GM12878 (cell line): ENCODE results near the gene DEF6. TPM values are rescaled to one million over a fixed set of nuclear protein-coding genes. Genes with fewer than 3 reads are reported as not detected.

Source experiments
- ATAC-seq: fragments of 200-7000 bp; cut with Tn5 transposase; 3 replicates; pipeline ENCODE4 v1.9.1; 2020; ENCODE audit warnings: mild to moderate bottlenecking, moderate library complexity
- BruUV-seq: library from RNA; stranded (reverse); fragments of 400-500 nt; replicated peaks from 2 replicates; lab custom pipeline; 2021; lab: Mats Ljungman, UMichigan
- CTCF ChIA-PET: fragments of 300-600 bp; sonication (Branson Sonifier 250); formaldehyde crosslinking; extraction: SDS; loops from one replicate; lab custom pipeline; 2021; ENCODE audit warnings: inconsistent platforms; lab: Yijun Ruan, JAX
- POLR2A ChIA-PET: fragments of 350-600 bp; formaldehyde crosslinking; extraction: SDS; loops from one replicate; lab custom pipeline; 2021; ENCODE audit warnings: inconsistent platforms; lab: Charles Lee
- RAD21 ChIA-PET: fragments of 300-600 bp; sonication (Branson Sonifier 250); formaldehyde crosslinking; loops from one replicate; lab custom pipeline; 2023; ENCODE audit warnings: antibody characterized with exemption; ENCODE audit not compliant: unreplicated experiment; lab: Charles Lee
- SMC1A ChIA-PET: fragments of 300-600 bp; sonication (Branson Sonifier 250); formaldehyde crosslinking; loops from one replicate; lab custom pipeline; 2023; ENCODE audit not compliant: unreplicated experiment, uncharacterized antibody; lab: Charles Lee
- DNase-seq: peaks from one replicate; pipeline ENCODE4 v3.0.0-alpha.2; 2011; ENCODE audit warnings: low read depth, low spot score
- FAIRE-seq: peaks from 3 replicates; lab custom pipeline; 2011; peaks lifted over from hg19 to GRCh38; lab: Jason Lieb, UNC
- H2AFZ ChIP-seq: 2 replicates; pipeline ENCODE4 v1.6.0; 2011; ENCODE audit warnings: low read depth, low read length, control low read depth; ENCODE audit not compliant: control insufficient read depth
- H3K27ac ChIP-seq: 2 replicates; pipeline ENCODE4 v1.5.1; 2011; ENCODE audit warnings: control low read depth; ENCODE audit not compliant: control insufficient read depth, insufficient read depth
- H3K27me3 ChIP-seq, 2 experiments: replicated peaks in 1 of 2; 2 replicates each; pipeline versions ENCODE4 v1.6.0 to v1.6.1; 2011; ENCODE audit warnings: low read length in 1 of 2; ENCODE audit not compliant: control insufficient read depth in 2 of 2, insufficient read depth in 2 of 2
- H3K36me3 ChIP-seq, 2 experiments: 2 replicates each; pipeline ENCODE4 v1.5.1; 2011; ENCODE audit warnings: low read length in 1 of 2; ENCODE audit not compliant: control insufficient read depth in 2 of 2, insufficient read depth in 2 of 2
- H3K4me1 ChIP-seq: 2 replicates; pipeline ENCODE4 v1.6.1; 2011; ENCODE audit warnings: mild to moderate bottlenecking, low read length, moderate library complexity, mixed read lengths; ENCODE audit not compliant: control insufficient read depth, insufficient read depth
- H3K4me2 ChIP-seq: 2 replicates; pipeline ENCODE4 v1.6.0; 2011; ENCODE audit warnings: control low read depth; ENCODE audit not compliant: control insufficient read depth, insufficient read depth
- H3K4me3 ChIP-seq: fragments of 200-600 bp; sonication (generic); 2 replicates; pipeline ENCODE4 v1.5.1; 2016
- H3K79me2 ChIP-seq: 2 replicates; pipeline ENCODE4 v1.6.0; 2011; ENCODE audit warnings: low read length; ENCODE audit not compliant: control insufficient read depth, insufficient read depth
- H3K9ac ChIP-seq: 2 replicates; pipeline ENCODE4 v1.8.0; 2011; ENCODE audit warnings: low read length, control low read depth, mixed read lengths; ENCODE audit not compliant: control insufficient read depth, insufficient read depth
- H3K9me3 ChIP-seq: replicated peaks from 3 replicates; pipeline ENCODE4 v1.5.1; 2011; ENCODE audit warnings: mild to moderate bottlenecking, low read length; ENCODE audit not compliant: control insufficient read depth, insufficient read depth
- H4K20me1 ChIP-seq: 2 replicates; pipeline ENCODE4 v1.6.0; 2011; ENCODE audit not compliant: control insufficient read depth, insufficient read depth
- E4F1 ChIP-seq: fragments of 450-650 bp; IDR thresholded peaks from 2 replicates; pipeline ENCODE4 v1.6.1; 2018; ENCODE audit warnings: borderline replicate concordance, mild to moderate bottlenecking; ENCODE audit not compliant: partially characterized antibody
- JUND ChIP-seq: IDR thresholded peaks from 2 replicates; pipeline ENCODE4 v1.6.1; 2012; ENCODE audit warnings: low read depth, mild to moderate bottlenecking, low read length, improper control_type of control experiment, moderate library complexity
- KLF5 ChIP-seq: fragments of 450-650 bp; IDR thresholded peaks from 2 replicates; pipeline ENCODE4 v1.6.1; 2014; ENCODE audit warnings: mild to moderate bottlenecking; ENCODE audit not compliant: partially characterized antibody
- MEF2B ChIP-seq: fragments of 450-650 bp; IDR thresholded peaks from 2 replicates; pipeline ENCODE4 v1.6.1; 2018; ENCODE audit warnings: mild to moderate bottlenecking, moderate library complexity; ENCODE audit not compliant: partially characterized antibody, poor library complexity, severe bottlenecking
- NFYA ChIP-seq: IDR thresholded peaks from 2 replicates; pipeline ENCODE4 v1.6.1; 2011; ENCODE audit warnings: low read depth, mild to moderate bottlenecking, low read length, improper control_type of control experiment, borderline replicate concordance
- RAD21 ChIP-seq: IDR thresholded peaks from 2 replicates; pipeline ENCODE4 v1.6.1; 2011; ENCODE audit warnings: mild to moderate bottlenecking, low read depth, low read length, moderate library complexity; ENCODE audit not compliant: insufficient read depth
- ZSCAN29 ChIP-seq: fragments of 450-650 bp; IDR thresholded peaks from 2 replicates; pipeline ENCODE4 v1.6.1; 2017; ENCODE audit warnings: mild to moderate bottlenecking, moderate library complexity
- WGBS: methylation state at CpG from one replicate; pipeline ENCODE4 v1.1.6; 2016; ENCODE audit warnings: low lambda C conversion rate; ENCODE audit not compliant: insufficient replicate concordance, insufficient coverage; ENCODE audit errors: missing lambda C conversion rate; 5-methylcytosine and 5-hydroxymethylcytosine counted together
- in situ Hi-C: fragments of 300-500 bp; cut with MboI; formaldehyde crosslinking; loops from 9 replicates; pipeline ENCODE4 v1.14.3; 2018; ENCODE audit warnings: mixed read lengths
- intact Hi-C: fragments of 100-400 bp; cut with micrococcal nuclease; formaldehyde crosslinking; loops from one replicate; pipeline ENCODE4 v1.14.2; 2022; ENCODE audit not compliant: unreplicated experiment
- polyA plus RNA-seq, 11 experiments: library from polyadenylated mRNA; depleted of rRNA in 4 of 11; unstranded in 6 of 11; stranded (reverse) in 5 of 11; fragments of >200 nt; fragmentation: Nextera tagmentation in 4 of 11; fragmentation: Illumina TruSeq in 1 of 11; extraction: Ambion mirVana in 4 of 11; extraction: Trizol in 1 of 11; gene quantifications; 1 replicate in 1 of 11; 2 replicates in 10 of 11; pipeline versions ENCODE4 v1.2.1 to v1.2.3, GENCODE V29; 2011 to 2016; ENCODE audit warnings: inconsistent platforms in 2 of 11, missing spikeins in 2 of 11, low read depth in 1 of 11
- total RNA-seq, 4 experiments: library from RNA; depleted of rRNA in 3 of 4; stranded (reverse); fragments of >200 nt in 3 of 4; fragmentation: Illumina TruSeq in 1 of 4; extraction: Trizol in 1 of 4; gene quantifications; 2 replicates each; pipeline versions ENCODE4 v1.2.1 to v1.2.3, GENCODE V29; 2013 to 2021
- TF ChIP-seq, protein P1 (sequence below): IDR thresholded peaks from 2 replicates; pipeline ENCODE4 v1.6.1; 2011; ENCODE audit warnings: borderline replicate concordance, low read depth, mild to moderate bottlenecking, moderate library complexity, low read length; ENCODE audit not compliant: insufficient read depth, poor library complexity, severe bottlenecking
- TF ChIP-seq, protein P2 (sequence below): fragments of 150-350 bp; IDR thresholded peaks from 2 replicates; pipeline ENCODE4 v1.6.1; 2016; ENCODE audit warnings: low read depth, low read length

DEF6 gene
- total and polyA plus RNA-seq, 10 of the 15 experiments (the other 5 are each of a cell fraction or from before 2014, with no cell fraction given): 3.3 to 69.5 (median 48.8) TPM

GRCh38 chr6:35267897-35268296 lies 29.7 kb upstream of the DEF6 start (continued):
- TF ChIP-seq NFYA: no peak
- no peak for TF ChIP-seq RAD21

- TF ChIP-seq, protein P1, sequence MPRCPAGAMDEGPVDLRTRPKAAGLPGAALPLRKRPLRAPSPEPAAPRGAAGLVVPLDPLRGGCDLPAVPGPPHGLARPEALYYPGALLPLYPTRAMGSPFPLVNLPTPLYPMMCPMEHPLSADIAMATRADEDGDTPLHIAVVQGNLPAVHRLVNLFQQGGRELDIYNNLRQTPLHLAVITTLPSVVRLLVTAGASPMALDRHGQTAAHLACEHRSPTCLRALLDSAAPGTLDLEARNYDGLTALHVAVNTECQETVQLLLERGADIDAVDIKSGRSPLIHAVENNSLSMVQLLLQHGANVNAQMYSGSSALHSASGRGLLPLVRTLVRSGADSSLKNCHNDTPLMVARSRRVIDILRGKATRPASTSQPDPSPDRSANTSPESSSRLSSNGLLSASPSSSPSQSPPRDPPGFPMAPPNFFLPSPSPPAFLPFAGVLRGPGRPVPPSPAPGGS: no peak
- no peak for TF ChIP-seq MEF2B
- no peak for TF ChIP-seq E4F1
- TF ChIP-seq JUND: no peak
- TF ChIP-seq KLF5: no peak
- no peak for TF ChIP-seq ZSCAN29
- TF ChIP-seq, protein P2, sequence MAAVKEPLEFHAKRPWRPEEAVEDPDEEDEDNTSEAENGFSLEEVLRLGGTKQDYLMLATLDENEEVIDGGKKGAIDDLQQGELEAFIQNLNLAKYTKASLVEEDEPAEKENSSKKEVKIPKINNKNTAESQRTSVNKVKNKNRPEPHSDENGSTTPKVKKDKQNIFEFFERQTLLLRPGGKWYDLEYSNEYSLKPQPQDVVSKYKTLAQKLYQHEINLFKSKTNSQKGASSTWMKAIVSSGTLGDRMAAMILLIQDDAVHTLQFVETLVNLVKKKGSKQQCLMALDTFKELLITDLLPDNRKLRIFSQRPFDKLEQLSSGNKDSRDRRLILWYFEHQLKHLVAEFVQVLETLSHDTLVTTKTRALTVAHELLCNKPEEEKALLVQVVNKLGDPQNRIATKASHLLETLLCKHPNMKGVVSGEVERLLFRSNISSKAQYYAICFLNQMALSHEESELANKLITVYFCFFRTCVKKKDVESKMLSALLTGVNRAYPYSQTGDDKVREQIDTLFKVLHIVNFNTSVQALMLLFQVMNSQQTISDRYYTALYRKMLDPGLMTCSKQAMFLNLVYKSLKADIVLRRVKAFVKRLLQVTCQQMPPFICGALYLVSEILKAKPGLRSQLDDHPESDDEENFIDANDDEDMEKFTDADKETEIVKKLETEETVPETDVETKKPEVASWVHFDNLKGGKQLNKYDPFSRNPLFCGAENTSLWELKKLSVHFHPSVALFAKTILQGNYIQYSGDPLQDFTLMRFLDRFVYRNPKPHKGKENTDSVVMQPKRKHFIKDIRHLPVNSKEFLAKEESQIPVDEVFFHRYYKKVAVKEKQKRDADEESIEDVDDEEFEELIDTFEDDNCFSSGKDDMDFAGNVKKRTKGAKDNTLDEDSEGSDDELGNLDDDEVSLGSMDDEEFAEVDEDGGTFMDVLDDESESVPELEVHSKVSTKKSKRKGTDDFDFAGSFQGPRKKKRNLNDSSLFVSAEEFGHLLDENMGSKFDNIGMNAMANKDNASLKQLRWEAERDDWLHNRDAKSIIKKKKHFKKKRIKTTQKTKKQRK: no peak
- TF ChIP-seq, all 136 proteins: peak for 0
- POLR2A ChIA-PET: no interaction called here
- H3K9ac ChIP-seq: no peak overlapping the region
- H3K4me1 ChIP-seq: peaks cover 3% of the 10 kb centered on the region; the same call in 1 of the 2 replicates
- H3K4me2 ChIP-seq: no peak overlapping the region
- RAD21 ChIA-PET: no interaction called here
- no peak for ATAC-seq
- 97% methylated on average over 2 of the region's 2 CpGs for WGBS
- H3K9me3 ChIP-seq: no peaks in the 10 kb centered on the region
- no peak overlapping the region for H3K27ac ChIP-seq
- in situ Hi-C loops (no loop called here), intact Hi-C loops (no loop called here)
- SMC1A ChIA-PET: no interaction called here
- no peak overlapping the region for H2AFZ ChIP-seq
- H3K36me3 ChIP-seq: no peaks in the 10 kb centered on the region; a peak in 1 of 4 replicates
- no peaks in the 10 kb centered on the region for H3K79me2 ChIP-seq
- H3K27me3 ChIP-seq: no peaks in the 10 kb centered on the region
- no peak overlapping the region for H3K4me3 ChIP-seq
- no TSS peak for BruUV-seq
- CTCF ChIA-PET: no interaction called here
- FAIRE-seq: no peak
- H4K20me1 ChIP-seq: no peaks in the 10 kb centered on the region
- DNase-seq: no peak
Measured at GRCh38 chr6:35272005-35272404, 25.6 kb upstream of the DEF6 start.
